AG09319 (cell line): Measurements from ENCODE around the gene CCNG2.
"Not testable (repeated sequence)": the region's sequence is repeated elsewhere in the genome, so short reads cannot be mapped to it uniquely, and the experiment has no call there.

Experiments used
- DNase-seq: peaks from one replicate; pipeline ENCODE4 v3.0.0-alpha.2; 2010; ENCODE audit warnings: low read depth; ENCODE audit errors: extremely low read depth
- CTCF ChIP-seq: IDR thresholded peaks from 2 replicates; pipeline ENCODE4 v1.5.1; 2011; ENCODE audit warnings: low read depth, mild to moderate bottlenecking, inconsistent platforms, low read length, moderate library complexity

Gene CCNG2

GRCh38 chr4:77123411-77123810, 33.6 kb upstream of the CCNG2 start:
- TF ChIP-seq CTCF = no peak
- no peak for DNase-seq

GRCh38 chr4:77124576-77124975, 32.4 kb upstream of the CCNG2 start:
- no peak for TF ChIP-seq CTCF
- no peak for DNase-seq

GRCh38 chr4:77125961-77126360, 31.0 kb upstream of the CCNG2 start:
- no peak for DNase-seq
- no peak for TF ChIP-seq CTCF

GRCh38 chr4:77126809-77127208, 30.2 kb upstream of the CCNG2 start:
- TF ChIP-seq CTCF = no peak
- no peak for DNase-seq

GRCh38 chr4:77127215-77127614, 29.8 kb upstream of the CCNG2 start:
- no peak for DNase-seq
- no peak for TF ChIP-seq CTCF

- no peak for TF ChIP-seq CTCF
- no peak for DNase-seq
Observed at GRCh38 chr4:77127837-77128621, 29.0 kb upstream of the CCNG2 start.

- TF ChIP-seq CTCF = no peak
- DNase-seq = no peak
Observed at GRCh38 chr4:77132652-77133312, 24.2 kb upstream of the CCNG2 start.

GRCh38 chr4:77137448-77137847, 19.6 kb upstream of the CCNG2 start:
- not testable (repeated sequence) for DNase-seq
